IMR-90 (cell line): ENCODE results near the gene PRR36.

Experiments
- CTCF ChIP-seq: conservative IDR thresholded peaks from 2 replicates; pipeline ENCODE4 v1.5.1; 2012; ENCODE audit warnings: mild to moderate bottlenecking, low read depth, low read length, improper control_type of control experiment
- ELK1 ChIP-seq: fragments of 150-350 bp; IDR thresholded peaks from 2 replicates; pipeline ENCODE4 v1.6.1; 2016; ENCODE audit warnings: low read depth, mild to moderate bottlenecking, low read length, moderate library complexity, borderline replicate concordance
- MAFK ChIP-seq: IDR thresholded peaks from 2 replicates; pipeline ENCODE4 v1.6.1; 2012; ENCODE audit warnings: low read depth, low read length, improper control_type of control experiment
- MAZ ChIP-seq: IDR thresholded peaks from 2 replicates; pipeline ENCODE4 v1.6.1; 2012; ENCODE audit warnings: low read depth, mild to moderate bottlenecking, low read length, improper control_type of control experiment, moderate library complexity, borderline replicate concordance
- NFE2L2 ChIP-seq: fragments of 150-350 bp; IDR thresholded peaks from 2 replicates; pipeline ENCODE4 v1.6.1; 2016; ENCODE audit warnings: low read depth, mild to moderate bottlenecking, low read length
- POLR2A ChIP-seq: IDR thresholded peaks from 2 replicates; pipeline ENCODE4 v1.6.1; 2012; ENCODE audit warnings: mild to moderate bottlenecking, low read depth, low read length
- RAD21 ChIP-seq: IDR thresholded peaks from 2 replicates; pipeline ENCODE4 v1.6.1; 2012; ENCODE audit warnings: low read length, improper control_type of control experiment
- RCOR1 ChIP-seq: IDR thresholded peaks from 2 replicates; pipeline ENCODE4 v1.6.1; 2012; ENCODE audit warnings: mild to moderate bottlenecking, low read length, improper control_type of control experiment; ENCODE audit not compliant: insufficient replicate concordance

GRCh38 chr19:7855426-7856108 lies 18.6 kb downstream of the PRR36 start:
- no peak for TF ChIP-seq CTCF
- TF ChIP-seq RAD21: no peak
- TF ChIP-seq POLR2A: no peak
- TF ChIP-seq NFE2L2: no peak
- no peak for TF ChIP-seq ELK1
- TF ChIP-seq MAFK: no peak
- no peak for TF ChIP-seq RCOR1
- no peak for TF ChIP-seq MAZ
